ENCODE results near the gene NRIP1.
"Not testable (repeated sequence)": the region's sequence is repeated elsewhere in the genome, so short reads cannot be mapped to it uniquely, and the experiment has no call there.

Gene NRIP1

DNA sequence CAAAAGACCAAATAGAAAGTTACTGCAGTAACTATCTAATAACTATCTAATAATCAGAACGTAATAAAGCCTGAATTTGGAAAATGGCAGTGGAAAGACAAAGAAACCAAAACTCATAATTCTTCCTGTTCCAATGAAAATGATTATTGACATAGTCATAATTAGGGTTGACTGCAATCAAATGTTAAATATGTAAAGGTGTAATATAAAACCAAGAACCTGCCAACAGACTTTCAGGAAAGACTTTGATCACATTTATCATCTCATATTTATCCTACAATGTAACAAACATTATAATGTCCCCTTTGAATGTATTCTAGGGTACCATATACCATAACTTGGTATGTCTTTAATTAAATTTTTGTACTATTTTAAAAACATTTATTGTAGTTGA is 26.9 kb downstream of the NRIP1 start:
- no peak for DNase-seq (ENCODE audit: low read depth)

DNA sequence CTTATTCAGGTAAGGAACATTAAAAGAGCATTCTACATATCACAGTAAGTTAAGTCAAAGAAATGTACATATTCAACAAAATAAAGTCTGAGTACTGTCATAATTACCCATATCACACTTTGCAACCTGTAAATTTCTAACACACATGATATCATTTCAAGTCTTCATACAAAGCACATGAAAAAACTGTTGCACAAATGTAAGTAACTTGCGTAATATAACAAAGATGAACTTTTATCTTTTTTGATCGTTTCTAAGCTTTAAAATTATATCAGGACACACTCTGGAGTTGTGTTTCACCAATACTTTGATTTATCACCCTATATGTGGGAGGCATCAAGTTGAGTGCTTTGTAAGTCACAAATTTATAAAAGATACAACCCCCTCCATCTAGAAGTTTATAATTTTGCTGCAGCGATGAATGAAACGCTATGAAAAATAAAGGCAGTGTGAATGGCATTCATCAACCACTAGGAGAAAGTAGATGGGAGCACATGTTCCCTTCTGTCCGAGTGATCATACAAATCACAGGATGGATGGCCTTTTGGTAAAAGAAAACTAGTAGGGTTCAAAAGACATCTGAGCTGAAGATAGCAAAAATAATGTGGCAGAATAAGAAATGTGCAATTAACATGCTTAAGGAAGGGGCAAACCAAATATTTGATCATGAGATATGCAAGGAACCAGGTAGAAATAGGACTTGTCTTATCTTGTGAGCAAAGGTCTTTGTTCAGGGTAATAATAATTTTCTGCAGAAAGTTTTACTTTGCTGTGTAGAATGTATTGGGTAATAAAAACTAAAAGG is 27.5 kb downstream of the NRIP1 start:
- DNase-seq (ENCODE audit: low read depth) = no peak

GRCh38 chr21:15036189-15036588 is 28.6 kb downstream of the NRIP1 start:
- no peak for DNase-seq (ENCODE audit: low read depth)

DNA sequence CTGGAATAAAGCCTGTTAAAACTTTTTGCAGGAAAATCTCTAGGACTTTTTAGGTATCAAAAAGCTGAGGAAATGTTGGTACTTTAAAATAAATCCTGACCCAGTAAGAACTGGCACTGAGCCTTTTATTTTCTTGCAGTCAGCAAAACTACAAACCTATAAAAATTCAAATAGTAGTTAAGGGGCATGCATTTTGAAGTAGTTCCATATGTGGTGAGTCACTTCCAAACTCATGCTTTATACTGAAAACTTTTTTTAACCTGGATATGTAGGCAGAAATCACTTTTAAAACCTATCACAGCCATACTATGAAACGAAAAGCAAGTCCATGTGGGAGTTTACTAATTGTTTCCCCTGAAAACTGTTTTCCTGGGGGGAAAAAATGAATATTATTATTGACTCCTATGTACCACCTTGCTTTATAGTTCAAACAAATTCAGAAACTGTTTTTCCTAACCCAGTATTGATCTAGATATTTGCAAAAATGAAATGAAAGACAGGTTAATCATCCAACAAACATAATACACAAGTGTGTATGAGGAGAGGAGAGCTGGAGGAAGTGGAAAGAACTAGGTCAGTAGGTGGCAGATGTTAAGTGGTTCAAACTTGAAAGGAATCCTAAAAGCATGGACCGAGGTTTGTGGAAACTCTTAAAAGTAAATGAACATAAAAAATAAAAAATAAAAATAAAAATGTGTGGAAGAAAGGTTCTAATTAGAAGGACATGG is 30.5 kb downstream of the NRIP1 start:
- no peak for DNase-seq (ENCODE audit: low read depth)

DNA sequence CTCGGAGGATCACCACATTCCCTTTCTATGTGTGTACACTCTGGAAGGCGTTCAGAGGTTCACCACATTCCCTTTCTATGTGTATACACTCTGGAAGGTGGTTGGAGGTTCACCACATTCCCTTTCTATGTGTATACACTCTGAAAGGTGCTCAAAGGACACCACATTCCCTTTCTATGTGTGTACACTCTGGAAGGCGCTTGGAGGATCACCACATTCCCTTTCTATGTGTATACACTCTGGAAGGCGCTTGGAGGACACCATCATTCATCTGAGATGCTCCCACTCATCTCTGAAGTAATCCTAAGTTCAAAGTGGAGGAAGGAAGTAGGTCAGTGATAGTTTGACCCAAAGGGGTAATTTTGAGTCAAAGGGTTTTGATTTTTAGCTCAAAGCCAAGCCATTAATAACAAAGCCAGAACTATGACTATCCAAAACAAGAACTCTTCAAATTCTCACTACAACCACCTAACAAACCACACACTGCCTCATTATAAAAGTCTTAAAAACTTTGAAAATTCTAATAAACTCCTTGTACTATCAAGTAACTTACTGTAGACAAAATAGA is 32.9 kb downstream of the NRIP1 start:
- no peak for DNase-seq (ENCODE audit: low read depth)

- DNase-seq (ENCODE audit: low read depth) = not testable (repeated sequence)
Measured at GRCh38 chr21:15031362-15031761, 33.4 kb downstream of the NRIP1 start.

DNA sequence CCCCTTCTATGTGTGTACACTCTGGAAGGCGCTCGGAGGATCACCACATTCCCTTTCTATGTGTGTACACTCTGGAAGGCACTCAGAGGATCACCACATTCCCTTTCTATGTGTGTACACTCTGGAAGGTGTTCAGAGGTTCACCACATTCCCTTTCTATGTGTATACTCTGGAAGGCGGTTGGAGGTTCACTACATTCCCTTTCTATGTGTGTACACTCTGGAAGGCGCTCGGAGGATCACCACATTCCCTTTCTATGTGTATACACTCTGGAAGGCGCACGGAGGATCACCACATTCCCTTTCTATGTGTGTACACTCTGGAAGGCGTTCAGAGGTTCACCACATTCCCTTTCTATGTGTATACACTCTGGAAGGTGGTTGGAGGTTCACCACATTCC is 33.9 kb downstream of the NRIP1 start:
- not testable (repeated sequence) for DNase-seq (ENCODE audit: low read depth)

GRCh38 chr21:15029077-15029476 is 35.7 kb downstream of the NRIP1 start:
- DNase-seq (ENCODE audit: low read depth) = no peak

- DNase-seq (ENCODE audit: low read depth) = no peak
Measured at GRCh38 chr21:15028186-15028585, 36.6 kb downstream of the NRIP1 start.

- DNase-seq (ENCODE audit: low read depth) = no peak
Measured at GRCh38 chr21:15027056-15027455, 37.7 kb downstream of the NRIP1 start.

- no peak for DNase-seq (ENCODE audit: low read depth)
Measured at GRCh38 chr21:15026370-15026769, 38.4 kb downstream of the NRIP1 start.

DNA sequence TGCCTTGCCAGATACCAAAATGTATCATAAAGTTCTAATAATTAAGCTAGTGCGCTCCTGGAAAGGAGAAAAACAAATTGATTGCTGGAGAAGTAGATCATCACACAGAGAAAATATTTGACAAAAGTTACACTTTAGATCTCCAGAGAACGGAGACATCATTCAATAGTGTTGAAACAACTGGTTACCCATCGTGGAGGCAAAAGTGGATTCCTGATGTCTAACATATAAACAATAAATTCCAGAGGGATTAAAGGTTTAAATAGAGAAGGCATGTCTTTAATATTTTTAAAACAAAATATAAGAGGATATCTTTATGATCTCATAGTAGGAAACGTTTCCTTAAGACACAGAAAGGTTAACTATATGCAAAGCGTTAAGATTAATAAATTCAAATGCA is 41.0 kb downstream of the NRIP1 start:
- no peak for DNase-seq (ENCODE audit: low read depth)

DNA sequence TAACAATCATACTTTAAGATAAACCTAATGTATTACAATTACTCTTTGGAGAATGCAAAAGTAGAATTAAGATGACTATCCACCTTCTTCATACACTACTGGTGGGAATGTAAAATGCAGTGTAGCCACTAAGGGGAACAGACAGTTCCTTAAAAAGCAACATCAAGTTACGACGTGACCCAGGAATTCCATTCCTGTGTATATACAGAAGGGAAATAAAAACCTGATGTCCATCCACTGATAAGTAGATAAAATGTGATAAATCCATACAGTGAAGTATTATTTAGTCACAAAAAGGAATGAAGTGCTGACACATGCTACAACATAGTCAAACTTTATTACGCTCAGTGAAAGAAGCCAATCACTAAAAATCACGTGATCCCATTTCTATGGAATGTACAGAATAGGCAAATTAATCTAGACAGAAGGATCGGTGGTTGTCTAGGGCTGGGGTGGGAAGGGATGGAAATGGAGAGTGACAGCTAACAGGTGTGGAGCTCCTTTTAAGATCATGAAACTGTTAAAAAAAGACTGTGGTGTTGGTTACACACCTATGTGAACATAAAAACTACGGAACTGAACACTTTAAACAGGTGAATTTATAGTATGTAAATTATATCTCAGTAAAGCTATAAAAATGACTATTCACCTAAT is 42.1 kb downstream of the NRIP1 start:
- DNase-seq (ENCODE audit: low read depth) = no peak

DNA sequence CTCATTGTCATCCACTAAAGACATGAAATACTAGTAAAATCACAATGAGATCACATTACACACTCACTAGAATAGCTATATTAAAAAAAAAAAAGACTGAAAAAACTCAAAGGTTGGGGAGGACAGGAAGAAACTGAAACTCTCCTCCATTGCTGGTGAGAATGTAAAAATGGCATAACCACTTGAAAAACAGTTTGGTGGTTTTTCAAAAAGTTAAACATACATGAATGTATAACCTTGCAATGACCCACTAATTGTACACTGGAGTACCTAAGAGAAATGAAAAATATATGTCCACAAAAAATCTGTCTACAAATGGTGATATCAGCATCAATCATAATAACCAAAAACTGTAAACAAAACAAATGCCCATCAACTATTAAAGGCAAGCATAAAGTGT is 44.0 kb downstream of the NRIP1 start:
- no peak for DNase-seq (ENCODE audit: low read depth)

GRCh38 chr21:15018382-15018781 is 46.4 kb downstream of the NRIP1 start:
- no peak for DNase-seq (ENCODE audit: low read depth)

DNA sequence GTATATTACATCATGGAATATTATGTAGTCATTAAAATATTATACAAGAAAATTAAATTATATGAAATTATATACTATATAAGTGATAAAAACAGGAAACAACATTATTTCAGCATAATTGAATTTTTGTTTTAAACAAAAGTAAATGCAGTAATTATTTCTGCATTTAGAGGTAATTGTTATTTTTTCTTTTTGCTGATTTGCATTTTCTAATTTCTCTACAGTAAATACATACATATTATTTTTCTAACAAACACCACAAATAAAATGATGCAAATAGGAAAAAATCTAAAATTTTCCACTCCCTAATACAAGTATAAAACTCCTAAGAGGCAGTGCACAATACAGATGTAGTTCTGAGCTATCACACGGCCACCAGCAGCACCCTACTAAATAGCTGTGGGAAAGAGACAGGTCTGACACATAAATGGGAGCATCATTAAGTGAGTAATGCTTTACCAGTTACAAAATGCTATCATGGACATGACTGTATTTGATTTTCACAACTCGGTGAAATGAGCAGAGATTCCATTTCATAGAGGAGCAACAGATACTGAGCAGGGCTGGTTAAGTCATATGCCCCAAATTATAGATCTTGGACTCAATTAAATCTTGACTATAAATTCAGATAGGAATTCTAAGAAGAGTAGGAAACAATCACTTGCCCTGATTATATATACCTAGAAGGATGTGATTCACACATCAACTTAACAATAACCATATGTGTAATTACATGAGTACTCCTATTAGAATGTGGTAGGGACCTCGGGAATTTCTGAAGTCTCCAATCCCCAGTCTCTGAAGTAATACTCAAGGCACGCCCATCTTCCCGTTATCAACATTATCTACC is 49.0 kb downstream of the NRIP1 start:
- peak; percentile 93 for DNase-seq (ENCODE audit: low read depth)

DNA sequence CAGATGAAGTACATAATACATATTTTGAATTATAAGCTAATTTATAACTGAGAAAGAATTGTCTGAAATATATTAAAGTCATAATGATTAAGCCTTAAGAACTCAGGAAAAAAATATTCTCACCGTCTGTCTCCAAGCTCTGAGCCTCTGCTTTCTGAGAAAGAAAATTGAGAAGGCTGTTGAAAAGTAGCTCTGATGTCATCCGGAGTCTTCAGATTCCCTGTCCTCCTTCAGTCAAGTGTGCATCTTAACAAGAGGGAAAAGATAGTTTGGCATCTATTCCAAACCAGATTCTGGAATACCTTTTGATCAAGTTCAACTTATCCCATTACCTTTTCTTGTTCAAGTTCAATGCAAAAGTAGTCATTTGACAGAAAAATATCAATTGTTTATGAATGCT is 50.6 kb downstream of the NRIP1 start:
- DNase-seq (ENCODE audit: low read depth) = no peak

DNA sequence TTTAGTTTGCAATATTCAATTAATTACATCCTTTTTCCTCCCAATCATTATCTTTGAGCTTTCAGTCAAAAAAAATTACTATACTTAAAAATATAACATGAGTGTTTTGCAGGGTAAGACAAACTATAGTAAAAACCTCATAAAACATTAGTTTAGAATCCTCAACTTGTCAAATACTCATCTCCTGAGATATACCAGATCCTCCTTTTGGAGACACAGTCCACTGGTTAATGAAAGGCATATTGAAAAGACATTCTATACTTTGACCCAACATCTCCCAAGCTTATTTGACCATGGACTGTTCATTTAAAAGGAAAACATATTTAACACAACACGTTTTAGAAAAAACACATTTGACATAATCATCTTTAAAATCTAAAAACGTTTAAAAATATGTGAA is 52.8 kb downstream of the NRIP1 start:
- no peak for DNase-seq (ENCODE audit: low read depth)

GRCh38 chr21:15010645-15011044 is 54.2 kb downstream of the NRIP1 start:
- DNase-seq (ENCODE audit: low read depth) = no peak

GRCh38 chr21:15009837-15010363 is 54.9 kb downstream of the NRIP1 start:
- DNase-seq (ENCODE audit: low read depth) = no peak

- DNase-seq (ENCODE audit: low read depth) = no peak
Measured at GRCh38 chr21:15007716-15008296, 57.0 kb downstream of the NRIP1 start.

Data from GM04503 (cell line).